ENCODE data around the gene DGKB. TPM values are rescaled to one million over a fixed set of nuclear protein-coding genes. Genes with fewer than 3 reads are reported as not detected.

Gene DGKB
- total RNA-seq, 1 experiment from 2014 or later: 1.9 TPM

DNA sequence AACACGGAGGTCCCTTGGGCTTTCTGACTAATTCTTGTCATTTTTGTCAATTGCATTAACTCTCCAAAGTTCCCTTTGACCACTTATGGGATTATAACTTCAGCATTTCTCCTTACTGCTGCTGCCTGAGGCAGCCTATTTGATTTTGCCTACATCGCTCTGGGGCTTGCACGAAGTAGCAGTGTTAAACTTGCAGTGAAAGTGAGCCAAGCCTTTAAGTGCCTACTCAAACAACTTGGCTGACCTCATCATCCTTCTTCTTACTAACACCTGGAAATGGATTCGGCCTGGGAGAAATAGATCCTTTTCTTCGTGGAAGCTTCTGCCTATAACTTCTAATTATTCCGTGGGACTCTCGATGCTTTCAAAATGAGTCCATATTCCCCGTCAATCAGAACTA is 76.6 kb downstream of the DGKB start:
- H3K27me3 Mint-ChIP-seq (ENCODE audit: low read depth): no peaks in the 10 kb centered on the region
- POLR2A ChIA-PET: no interaction called here
- CTCF ChIA-PET: no interaction called here
- peaks cover 2% of the 10 kb centered on the region; the same call in 1 of the 2 replicates for H3K9me3 Mint-ChIP-seq
- peaks cover 1% of the 10 kb centered on the region; the same call in 1 of the 2 replicates for H3K36me3 Mint-ChIP-seq
- no peak overlapping the region for H3K4me3 Mint-ChIP-seq
- H3K4me1 Mint-ChIP-seq: 0 out of 2 replicates have a peak, but pooled peaks cover 5% of the 10 kb centered on the region
- TF ChIP-seq, protein P1, sequence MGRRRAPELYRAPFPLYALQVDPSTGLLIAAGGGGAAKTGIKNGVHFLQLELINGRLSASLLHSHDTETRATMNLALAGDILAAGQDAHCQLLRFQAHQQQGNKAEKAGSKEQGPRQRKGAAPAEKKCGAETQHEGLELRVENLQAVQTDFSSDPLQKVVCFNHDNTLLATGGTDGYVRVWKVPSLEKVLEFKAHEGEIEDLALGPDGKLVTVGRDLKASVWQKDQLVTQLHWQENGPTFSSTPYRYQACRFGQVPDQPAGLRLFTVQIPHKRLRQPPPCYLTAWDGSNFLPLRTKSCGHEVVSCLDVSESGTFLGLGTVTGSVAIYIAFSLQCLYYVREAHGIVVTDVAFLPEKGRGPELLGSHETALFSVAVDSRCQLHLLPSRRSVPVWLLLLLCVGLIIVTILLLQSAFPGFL (CRISPR knock-in tag; IDR thresholded peaks at IDR 0.05; ENCODE audit: borderline replicate concordance): no peak
- TF ChIP-seq IRF2 (CRISPR knock-in tag; IDR thresholded peaks at IDR 0.05; ENCODE audit: borderline replicate concordance, low read depth) (no peak), SOX15 (CRISPR knock-in tag; IDR thresholded peaks at IDR 0.05) (no peak), ZNF232 (CRISPR knock-in tag; IDR thresholded peaks at IDR 0.05) (no peak), SP1 (CRISPR knock-in tag; conservative IDR thresholded peaks at IDR 0.05) (no peak), NFATC4 (CRISPR knock-in tag; IDR thresholded peaks at IDR 0.05) (no peak), EMX1 (CRISPR knock-in tag; IDR thresholded peaks at IDR 0.05) (no peak), SMAD4 (CRISPR knock-in tag; IDR thresholded peaks at IDR 0.05) (no peak), JAZF1 (CRISPR knock-in tag; IDR thresholded peaks at IDR 0.05) (no peak), GRHL2 (CRISPR knock-in tag; IDR thresholded peaks at IDR 0.05; ENCODE audit: insufficient replicate concordance, severe bottlenecking) (no peak), ETV6 (CRISPR knock-in tag; IDR thresholded peaks at IDR 0.05) (no peak)
- TF ChIP-seq, protein P2, sequence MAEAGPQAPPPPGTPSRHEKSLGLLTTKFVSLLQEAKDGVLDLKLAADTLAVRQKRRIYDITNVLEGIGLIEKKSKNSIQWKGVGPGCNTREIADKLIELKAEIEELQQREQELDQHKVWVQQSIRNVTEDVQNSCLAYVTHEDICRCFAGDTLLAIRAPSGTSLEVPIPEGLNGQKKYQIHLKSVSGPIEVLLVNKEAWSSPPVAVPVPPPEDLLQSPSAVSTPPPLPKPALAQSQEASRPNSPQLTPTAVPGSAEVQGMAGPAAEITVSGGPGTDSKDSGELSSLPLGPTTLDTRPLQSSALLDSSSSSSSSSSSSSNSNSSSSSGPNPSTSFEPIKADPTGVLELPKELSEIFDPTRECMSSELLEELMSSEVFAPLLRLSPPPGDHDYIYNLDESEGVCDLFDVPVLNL (CRISPR knock-in tag; IDR thresholded peaks at IDR 0.05; ENCODE audit: borderline replicate concordance, low read depth): no peak
- TF ChIP-seq, protein P3, sequence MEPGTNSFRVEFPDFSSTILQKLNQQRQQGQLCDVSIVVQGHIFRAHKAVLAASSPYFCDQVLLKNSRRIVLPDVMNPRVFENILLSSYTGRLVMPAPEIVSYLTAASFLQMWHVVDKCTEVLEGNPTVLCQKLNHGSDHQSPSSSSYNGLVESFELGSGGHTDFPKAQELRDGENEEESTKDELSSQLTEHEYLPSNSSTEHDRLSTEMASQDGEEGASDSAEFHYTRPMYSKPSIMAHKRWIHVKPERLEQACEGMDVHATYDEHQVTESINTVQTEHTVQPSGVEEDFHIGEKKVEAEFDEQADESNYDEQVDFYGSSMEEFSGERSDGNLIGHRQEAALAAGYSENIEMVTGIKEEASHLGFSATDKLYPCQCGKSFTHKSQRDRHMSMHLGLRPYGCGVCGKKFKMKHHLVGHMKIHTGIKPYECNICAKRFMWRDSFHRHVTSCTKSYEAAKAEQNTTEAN (CRISPR knock-in tag; IDR thresholded peaks at IDR 0.05): no peak
- TF ChIP-seq, protein P4, sequence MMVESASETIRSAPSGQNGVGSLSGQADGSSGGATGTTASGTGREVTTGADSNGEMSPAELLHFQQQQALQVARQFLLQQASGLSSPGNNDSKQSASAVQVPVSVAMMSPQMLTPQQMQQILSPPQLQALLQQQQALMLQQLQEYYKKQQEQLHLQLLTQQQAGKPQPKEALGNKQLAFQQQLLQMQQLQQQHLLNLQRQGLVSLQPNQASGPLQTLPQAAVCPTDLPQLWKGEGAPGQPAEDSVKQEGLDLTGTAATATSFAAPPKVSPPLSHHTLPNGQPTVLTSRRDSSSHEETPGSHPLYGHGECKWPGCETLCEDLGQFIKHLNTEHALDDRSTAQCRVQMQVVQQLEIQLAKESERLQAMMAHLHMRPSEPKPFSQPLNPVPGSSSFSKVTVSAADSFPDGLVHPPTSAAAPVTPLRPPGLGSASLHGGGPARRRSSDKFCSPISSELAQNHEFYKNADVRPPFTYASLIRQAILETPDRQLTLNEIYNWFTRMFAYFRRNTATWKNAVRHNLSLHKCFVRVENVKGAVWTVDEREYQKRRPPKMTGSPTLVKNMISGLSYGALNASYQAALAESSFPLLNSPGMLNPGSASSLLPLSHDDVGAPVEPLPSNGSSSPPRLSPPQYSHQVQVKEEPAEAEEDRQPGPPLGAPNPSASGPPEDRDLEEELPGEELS (CRISPR knock-in tag; IDR thresholded peaks at IDR 0.05): no peak
- TF ChIP-seq, protein P5, sequence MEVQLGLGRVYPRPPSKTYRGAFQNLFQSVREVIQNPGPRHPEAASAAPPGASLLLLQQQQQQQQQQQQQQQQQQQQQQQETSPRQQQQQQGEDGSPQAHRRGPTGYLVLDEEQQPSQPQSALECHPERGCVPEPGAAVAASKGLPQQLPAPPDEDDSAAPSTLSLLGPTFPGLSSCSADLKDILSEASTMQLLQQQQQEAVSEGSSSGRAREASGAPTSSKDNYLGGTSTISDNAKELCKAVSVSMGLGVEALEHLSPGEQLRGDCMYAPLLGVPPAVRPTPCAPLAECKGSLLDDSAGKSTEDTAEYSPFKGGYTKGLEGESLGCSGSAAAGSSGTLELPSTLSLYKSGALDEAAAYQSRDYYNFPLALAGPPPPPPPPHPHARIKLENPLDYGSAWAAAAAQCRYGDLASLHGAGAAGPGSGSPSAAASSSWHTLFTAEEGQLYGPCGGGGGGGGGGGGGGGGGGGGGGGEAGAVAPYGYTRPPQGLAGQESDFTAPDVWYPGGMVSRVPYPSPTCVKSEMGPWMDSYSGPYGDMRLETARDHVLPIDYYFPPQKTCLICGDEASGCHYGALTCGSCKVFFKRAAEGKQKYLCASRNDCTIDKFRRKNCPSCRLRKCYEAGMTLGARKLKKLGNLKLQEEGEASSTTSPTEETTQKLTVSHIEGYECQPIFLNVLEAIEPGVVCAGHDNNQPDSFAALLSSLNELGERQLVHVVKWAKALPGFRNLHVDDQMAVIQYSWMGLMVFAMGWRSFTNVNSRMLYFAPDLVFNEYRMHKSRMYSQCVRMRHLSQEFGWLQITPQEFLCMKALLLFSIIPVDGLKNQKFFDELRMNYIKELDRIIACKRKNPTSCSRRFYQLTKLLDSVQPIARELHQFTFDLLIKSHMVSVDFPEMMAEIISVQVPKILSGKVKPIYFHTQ (CRISPR knock-in tag; IDR thresholded peaks at IDR 0.05): no peak
- no peak overlapping the region for H3K27ac Mint-ChIP-seq
- ATAC-seq (no peak), DNase-seq (ENCODE audit: low spot score) (no peak)

DNA sequence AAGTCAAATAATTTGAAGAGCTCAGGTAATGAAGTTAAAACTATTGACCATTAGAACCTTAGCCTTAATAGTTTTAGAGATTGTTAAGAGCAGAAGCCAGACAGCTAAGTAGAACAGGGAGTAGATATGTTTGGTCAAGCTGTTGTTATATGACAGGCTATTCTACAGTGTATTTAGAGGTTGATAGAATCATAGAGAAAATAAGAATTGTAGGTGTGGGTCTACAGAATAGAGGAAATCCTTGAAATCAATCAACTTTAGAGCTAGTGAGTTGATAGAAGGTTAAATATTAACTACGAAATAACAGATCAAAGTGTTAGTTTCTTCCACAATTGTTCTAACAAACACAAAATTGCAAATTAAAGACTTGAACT is 80.1 kb downstream of the DGKB start:
- CTCF ChIA-PET: interaction anchor here (0.8 kb wide), 1 partner anchor 194 kb away, joined by 3 read pairs; no protein-coding TSS in a partner anchor
- POLR2A ChIA-PET: no interaction called here
- H3K27ac Mint-ChIP-seq: no peak overlapping the region
- H3K36me3 Mint-ChIP-seq: no peaks in the 10 kb centered on the region
- ATAC-seq: no peak
- no peaks in the 10 kb centered on the region for H3K9me3 Mint-ChIP-seq
- H3K4me1 Mint-ChIP-seq: no peaks in the 10 kb centered on the region
- no peak for DNase-seq (ENCODE audit: low spot score)
- H3K4me3 Mint-ChIP-seq: no peak overlapping the region
- H3K27me3 Mint-ChIP-seq (ENCODE audit: low read depth): no peaks in the 10 kb centered on the region
- TF ChIP-seq, protein P5 (CRISPR knock-in tag; IDR thresholded peaks at IDR 0.05): no peak
- TF ChIP-seq MYBL2 (CRISPR knock-in tag; IDR thresholded peaks at IDR 0.05) (no peak), NFATC4 (CRISPR knock-in tag; IDR thresholded peaks at IDR 0.05) (no peak), ZNF423 (CRISPR knock-in tag; IDR thresholded peaks at IDR 0.05) (no peak)
- TF ChIP-seq, protein P6, sequence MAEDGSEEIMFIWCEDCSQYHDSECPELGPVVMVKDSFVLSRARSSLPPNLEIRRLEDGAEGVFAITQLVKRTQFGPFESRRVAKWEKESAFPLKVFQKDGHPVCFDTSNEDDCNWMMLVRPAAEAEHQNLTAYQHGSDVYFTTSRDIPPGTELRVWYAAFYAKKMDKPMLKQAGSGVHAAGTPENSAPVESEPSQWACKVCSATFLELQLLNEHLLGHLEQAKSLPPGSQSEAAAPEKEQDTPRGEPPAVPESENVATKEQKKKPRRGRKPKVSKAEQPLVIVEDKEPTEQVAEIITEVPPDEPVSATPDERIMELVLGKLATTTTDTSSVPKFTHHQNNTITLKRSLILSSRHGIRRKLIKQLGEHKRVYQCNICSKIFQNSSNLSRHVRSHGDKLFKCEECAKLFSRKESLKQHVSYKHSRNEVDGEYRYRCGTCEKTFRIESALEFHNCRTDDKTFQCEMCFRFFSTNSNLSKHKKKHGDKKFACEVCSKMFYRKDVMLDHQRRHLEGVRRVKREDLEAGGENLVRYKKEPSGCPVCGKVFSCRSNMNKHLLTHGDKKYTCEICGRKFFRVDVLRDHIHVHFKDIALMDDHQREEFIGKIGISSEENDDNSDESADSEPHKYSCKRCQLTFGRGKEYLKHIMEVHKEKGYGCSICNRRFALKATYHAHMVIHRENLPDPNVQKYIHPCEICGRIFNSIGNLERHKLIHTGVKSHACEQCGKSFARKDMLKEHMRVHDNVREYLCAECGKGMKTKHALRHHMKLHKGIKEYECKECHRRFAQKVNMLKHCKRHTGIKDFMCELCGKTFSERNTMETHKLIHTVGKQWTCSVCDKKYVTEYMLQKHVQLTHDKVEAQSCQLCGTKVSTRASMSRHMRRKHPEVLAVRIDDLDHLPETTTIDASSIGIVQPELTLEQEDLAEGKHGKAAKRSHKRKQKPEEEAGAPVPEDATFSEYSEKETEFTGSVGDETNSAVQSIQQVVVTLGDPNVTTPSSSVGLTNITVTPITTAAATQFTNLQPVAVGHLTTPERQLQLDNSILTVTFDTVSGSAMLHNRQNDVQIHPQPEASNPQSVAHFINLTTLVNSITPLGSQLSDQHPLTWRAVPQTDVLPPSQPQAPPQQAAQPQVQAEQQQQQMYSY (CRISPR knock-in tag; IDR thresholded peaks at IDR 0.05): no peak
- TF ChIP-seq, protein P7, sequence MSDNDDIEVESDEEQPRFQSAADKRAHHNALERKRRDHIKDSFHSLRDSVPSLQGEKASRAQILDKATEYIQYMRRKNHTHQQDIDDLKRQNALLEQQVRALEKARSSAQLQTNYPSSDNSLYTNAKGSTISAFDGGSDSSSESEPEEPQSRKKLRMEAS (CRISPR knock-in tag; IDR thresholded peaks at IDR 0.05): no peak
